Embryonic facial prominence (tissue), 1 donor: ENCODE data around the gene OR1L8.

Experiments used
- DNase-seq: peaks from one replicate; pipeline ENCODE4 v3.0.0-alpha.2; 2016; ENCODE audit errors: extremely low spot score

OR1L8 gene

GRCh38 chr9:122518226-122518625 lies 65.0 kb downstream of the OR1L8 start:
- DNase-seq: no peak
